ENCODE data around the gene DOCK8. TPM values are rescaled to one million over a fixed set of nuclear protein-coding genes. Genes with fewer than 3 reads are reported as not detected.

Gene DOCK8
- total and polyA plus RNA-seq, 10 of the 15 experiments (the other 5 are each of a cell fraction or from before 2014, with no cell fraction given) = 35.4 to 100 (median 44.7) TPM

- ATAC-seq (no peak), DNase-seq (ENCODE audit: low read depth, low spot score) (no peak), FAIRE-seq (no peak)
- 72% methylated on average over 4 of the region's 4 CpGs for WGBS (ENCODE audit: insufficient coverage, insufficient replicate concordance, low lambda C conversion rate, missing lambda C conversion rate)
- RAD21 ChIA-PET (ENCODE audit: unreplicated experiment) = no interaction called here
- no peak overlapping the region for H3K4me3 ChIP-seq
- H4K20me1 ChIP-seq (ENCODE audit: control insufficient read depth, insufficient read depth) = no peaks in the 10 kb centered on the region
- no peaks in the 10 kb centered on the region for H3K79me2 ChIP-seq (ENCODE audit: control insufficient read depth, insufficient read depth, low read length)
- H2AFZ ChIP-seq (ENCODE audit: control insufficient read depth, low read depth, low read length) = no peak overlapping the region
- POLR2A ChIA-PET = no interaction called here
- no peaks in the 10 kb centered on the region for H3K9me3 ChIP-seq (replicated peaks; ENCODE audit: control insufficient read depth, insufficient read depth, low read length)
- H3K27me3 ChIP-seq (replicated peaks in 1 of 2; ENCODE audit: control insufficient read depth in 2 of 2, insufficient read depth in 2 of 2, low read length in 1 of 2) = no peaks in the 10 kb centered on the region
- in situ Hi-C loops (cut with MboI) (loop anchor here (5.0 kb wide), 1 partner anchor 52 kb away; no protein-coding TSS in a partner anchor), intact Hi-C loops (cut with micrococcal nuclease; ENCODE audit: unreplicated experiment) (loop anchor here (10.0 kb wide), 1 partner anchor 525 kb away; no protein-coding TSS in a partner anchor)
- CTCF ChIA-PET = no interaction called here
- SMC1A ChIA-PET (ENCODE audit: uncharacterized antibody, unreplicated experiment) = no interaction called here
- H3K36me3 ChIP-seq (ENCODE audit: control insufficient read depth in 2 of 2, insufficient read depth in 2 of 2, low read length in 1 of 2) = no peaks in the 10 kb centered on the region
- H3K27ac ChIP-seq (ENCODE audit: control insufficient read depth, insufficient read depth) = no peak overlapping the region
- H3K4me2 ChIP-seq (ENCODE audit: control insufficient read depth, insufficient read depth) = no peak overlapping the region
- H3K9ac ChIP-seq (ENCODE audit: control insufficient read depth, insufficient read depth, low read length) = no peak overlapping the region
- TF ChIP-seq CBX5 (IDR thresholded peaks at IDR 0.05; ENCODE audit: low read depth) (no peak), ZBTB40 (IDR thresholded peaks at IDR 0.05; ENCODE audit: borderline replicate concordance) (no peak), RAD51 (IDR thresholded peaks at IDR 0.05) (no peak), NFXL1 (IDR thresholded peaks at IDR 0.05; ENCODE audit: borderline replicate concordance) (no peak), MLLT1 (IDR thresholded peaks at IDR 0.05) (no peak), MEF2A (IDR thresholded peaks at IDR 0.05; ENCODE audit: insufficient read depth, low read depth, low read length) (no peak), IRF4 (IDR thresholded peaks at IDR 0.05; ENCODE audit: low read depth, low read length) (no peak)
- no peaks in the 10 kb centered on the region for H3K4me1 ChIP-seq (ENCODE audit: control insufficient read depth, insufficient read depth, low read length)
- BruUV-seq (replicated peaks) = no TSS peak
Observed at GRCh38 chr9:479304-479970, 264.8 kb downstream of the DOCK8 start.

All from GM12878 (cell line).